Astrocyte (in vitro differentiated cells and primary cell): ENCODE results near the gene NEDD9.

Source experiments
- EZH2 ChIP-seq: IDR thresholded peaks from 2 replicates; pipeline ENCODE4 v1.6.1; 2012; ENCODE audit warnings: mild to moderate bottlenecking, low read length, inconsistent platforms; ENCODE audit not compliant: insufficient read depth
- TF ChIP-seq, protein P1 (sequence below): IDR thresholded peaks from 2 replicates; pipeline ENCODE4 v1.5.1; 2011; ENCODE audit warnings: low read depth, mild to moderate bottlenecking, inconsistent platforms, low read length, moderate library complexity; ENCODE audit not compliant: insufficient read depth

DNA sequence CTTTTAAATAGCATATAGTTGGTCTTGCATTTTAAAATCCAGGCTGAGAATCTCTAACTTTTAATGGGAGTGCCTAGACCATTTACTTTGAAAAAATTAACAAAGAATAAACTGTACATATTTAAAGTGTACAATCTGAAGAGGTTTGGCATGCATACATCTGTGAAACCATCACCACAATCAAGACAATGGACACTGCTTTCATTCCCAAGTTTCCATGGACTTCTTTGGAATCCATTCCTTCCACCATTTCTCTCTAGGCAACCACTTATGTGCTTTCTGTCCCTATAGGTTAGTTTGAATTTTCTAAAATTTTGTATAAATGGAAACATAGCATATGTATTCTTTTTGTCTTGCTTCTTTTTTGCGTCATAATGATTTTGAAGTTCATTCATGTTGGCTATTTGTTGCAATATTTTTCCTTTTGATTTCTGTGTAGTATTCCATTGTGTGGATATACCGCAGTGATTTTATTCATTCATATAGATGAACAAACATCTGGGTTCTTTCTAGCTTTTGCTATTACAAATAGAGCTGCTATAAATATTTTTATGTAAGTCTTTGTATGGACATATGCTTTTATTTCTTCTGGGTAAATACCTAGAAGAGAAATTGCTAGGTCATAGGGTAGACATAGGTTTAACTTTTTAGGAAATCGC lies 50.9 kb downstream of the NEDD9 start:
- TF ChIP-seq EZH2 = no peak
- TF ChIP-seq, protein P1, sequence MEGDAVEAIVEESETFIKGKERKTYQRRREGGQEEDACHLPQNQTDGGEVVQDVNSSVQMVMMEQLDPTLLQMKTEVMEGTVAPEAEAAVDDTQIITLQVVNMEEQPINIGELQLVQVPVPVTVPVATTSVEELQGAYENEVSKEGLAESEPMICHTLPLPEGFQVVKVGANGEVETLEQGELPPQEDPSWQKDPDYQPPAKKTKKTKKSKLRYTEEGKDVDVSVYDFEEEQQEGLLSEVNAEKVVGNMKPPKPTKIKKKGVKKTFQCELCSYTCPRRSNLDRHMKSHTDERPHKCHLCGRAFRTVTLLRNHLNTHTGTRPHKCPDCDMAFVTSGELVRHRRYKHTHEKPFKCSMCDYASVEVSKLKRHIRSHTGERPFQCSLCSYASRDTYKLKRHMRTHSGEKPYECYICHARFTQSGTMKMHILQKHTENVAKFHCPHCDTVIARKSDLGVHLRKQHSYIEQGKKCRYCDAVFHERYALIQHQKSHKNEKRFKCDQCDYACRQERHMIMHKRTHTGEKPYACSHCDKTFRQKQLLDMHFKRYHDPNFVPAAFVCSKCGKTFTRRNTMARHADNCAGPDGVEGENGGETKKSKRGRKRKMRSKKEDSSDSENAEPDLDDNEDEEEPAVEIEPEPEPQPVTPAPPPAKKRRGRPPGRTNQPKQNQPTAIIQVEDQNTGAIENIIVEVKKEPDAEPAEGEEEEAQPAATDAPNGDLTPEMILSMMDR = no peak
